Measurements from ENCODE around the gene EPB41L5.
"Not testable (repeated sequence)": the region's sequence is repeated elsewhere in the genome, so short reads cannot be mapped to it uniquely, and the experiment has no call there.

The EPB41L5 gene

DNA sequence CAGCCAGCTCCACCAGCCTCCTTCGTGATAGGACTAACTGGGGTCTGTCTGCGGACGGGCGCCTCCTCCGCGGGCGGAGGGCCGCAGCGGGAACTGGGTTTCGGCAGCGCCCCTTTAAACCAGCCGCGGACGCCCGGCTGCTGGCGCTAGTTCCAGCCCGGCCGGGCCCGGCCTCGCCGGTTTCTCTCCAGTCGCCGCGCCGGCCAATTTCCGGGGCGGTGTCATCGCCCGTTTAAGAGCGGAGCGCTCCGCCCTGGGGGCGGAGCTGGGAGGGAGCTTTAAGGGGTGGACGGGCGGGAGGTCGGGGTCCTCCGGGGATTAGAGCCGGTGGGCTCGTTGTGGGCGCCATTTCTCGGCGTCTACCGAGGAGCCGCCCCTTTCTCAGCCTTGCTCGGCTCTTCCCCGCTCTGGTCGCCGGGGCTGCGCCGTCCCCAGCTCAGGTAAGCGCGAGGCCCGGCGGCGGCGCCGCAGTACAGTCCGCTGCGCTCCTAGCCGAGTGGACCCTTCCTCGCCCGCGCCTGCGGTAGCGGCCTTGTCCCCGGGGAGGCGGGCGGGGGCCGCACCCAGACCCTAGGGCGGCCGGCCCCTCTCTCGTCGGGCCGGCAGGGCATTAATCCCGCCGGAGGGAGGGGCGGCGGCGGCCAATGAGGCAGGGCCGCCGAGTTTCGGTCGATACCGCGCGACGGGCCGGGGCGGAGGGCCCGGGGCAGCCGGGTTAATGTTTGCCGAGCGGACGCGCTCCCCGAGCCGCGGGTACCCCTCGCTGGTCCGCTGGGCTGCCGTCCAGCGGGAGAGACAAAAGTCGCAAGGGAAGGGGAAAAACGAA, at the start of gene EPB41L5:
Gene EPB41L5, plus strand, starts transcription at position 307 of the 826 bp plus-strand sequence. CDS start 6,008 bp downstream, outside the sequence.
- H3K4me3 ChIP-seq (ENCODE audit: low read depth, low read length): peak within 1 kb of the TSS; percentile 71

- H3K4me3 ChIP-seq (ENCODE audit: low read depth, low read length): no peak overlapping the region
Observed at GRCh38 chr2:119981896-119982295, 31.0 kb upstream of the EPB41L5 start.

DNA sequence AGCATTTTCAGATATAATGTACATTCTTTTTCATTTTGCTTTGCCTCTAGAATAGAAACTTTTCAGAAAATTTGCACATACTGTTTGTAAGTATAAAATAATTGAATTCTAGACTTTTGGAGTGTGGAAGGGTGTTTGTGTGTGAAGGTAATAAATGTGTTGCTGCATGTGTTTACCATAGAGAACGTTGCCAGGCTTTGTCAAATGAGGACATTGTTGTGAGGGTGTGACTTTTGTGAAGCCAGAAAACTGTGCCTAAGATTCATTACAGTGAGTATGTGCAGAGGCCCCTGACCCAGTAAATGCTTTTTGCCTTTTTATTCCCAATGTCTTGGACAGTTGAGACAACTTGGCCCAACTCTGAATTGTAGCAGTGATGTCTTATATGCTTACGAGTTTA, 30.4 kb upstream of the EPB41L5 start:
- H3K4me3 ChIP-seq (ENCODE audit: low read depth, low read length): no peak overlapping the region

DNA sequence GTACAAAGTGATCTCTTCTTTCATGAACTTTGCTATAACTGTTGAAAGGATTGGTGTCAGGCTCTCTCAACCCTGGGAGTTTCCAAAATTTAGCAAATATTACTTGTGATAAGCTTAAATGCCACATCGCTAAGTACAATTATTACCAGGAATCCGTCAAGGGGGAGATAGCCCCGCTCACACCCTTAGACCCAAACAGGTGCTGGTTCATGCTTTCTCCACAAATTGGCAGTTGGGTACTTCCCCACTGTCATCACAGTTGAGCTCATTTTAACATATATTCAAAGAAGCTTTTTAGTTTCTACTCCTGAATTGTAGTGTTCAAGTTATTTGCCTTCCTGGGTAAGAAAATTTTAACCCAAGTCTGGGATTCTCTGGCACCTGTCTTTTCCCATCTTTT, 29.8 kb upstream of the EPB41L5 start:
- no peak overlapping the region for H3K4me3 ChIP-seq (ENCODE audit: low read depth, low read length)

- no peak overlapping the region for H3K4me3 ChIP-seq (ENCODE audit: low read depth, low read length)
Observed at GRCh38 chr2:119996148-119996547, 16.7 kb upstream of the EPB41L5 start.

DNA sequence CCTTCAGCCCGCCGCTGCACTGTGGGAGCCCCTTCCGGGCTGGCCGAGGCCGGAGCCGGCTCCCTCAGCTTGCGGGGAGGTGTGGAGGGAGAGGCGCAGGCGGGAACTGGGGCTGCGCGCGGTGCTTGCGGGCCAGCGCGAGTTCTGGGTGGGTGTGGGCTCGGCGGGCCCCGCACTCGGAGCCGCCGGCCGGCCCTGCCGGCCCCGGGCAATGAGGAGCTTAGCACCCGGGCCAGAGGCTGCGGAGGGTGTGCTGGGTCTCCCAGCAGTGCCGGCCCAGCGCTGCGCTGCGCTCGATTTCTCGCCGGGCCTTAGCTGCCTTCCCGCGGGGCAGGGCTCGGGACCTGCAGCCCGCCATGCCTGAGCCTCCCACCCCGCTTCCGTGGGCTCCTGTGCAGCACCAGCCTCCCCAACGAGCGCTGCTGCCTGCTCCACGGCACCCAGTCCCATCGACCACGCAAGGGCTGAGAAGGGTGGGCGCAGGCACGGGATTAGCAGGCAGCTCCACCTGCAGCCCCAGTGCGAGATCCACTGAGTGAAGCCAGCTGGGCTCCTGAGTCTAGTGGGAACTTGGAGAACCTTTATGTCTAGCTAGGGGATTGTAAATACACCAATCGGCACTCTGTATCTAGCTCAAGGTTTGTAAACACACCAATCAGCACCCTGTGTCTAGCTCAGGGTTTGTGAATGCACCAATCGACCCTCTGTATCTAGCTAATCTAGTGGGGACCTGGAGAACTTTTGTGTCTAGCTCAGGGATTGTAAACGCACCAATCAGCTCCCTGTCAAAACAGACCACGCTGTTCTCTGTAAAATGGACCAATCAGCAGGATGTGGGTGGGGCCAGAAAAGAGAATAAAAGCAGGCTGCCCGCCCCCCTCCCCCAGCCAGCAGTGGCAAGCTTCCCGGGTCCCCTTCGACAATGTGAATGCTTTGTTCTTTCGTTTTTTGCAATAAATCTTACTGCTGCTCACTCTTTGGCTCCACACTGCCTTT, 15.7 kb upstream of the EPB41L5 start:
- H3K4me3 ChIP-seq (ENCODE audit: low read depth, low read length): not testable (repeated sequence)

DNA sequence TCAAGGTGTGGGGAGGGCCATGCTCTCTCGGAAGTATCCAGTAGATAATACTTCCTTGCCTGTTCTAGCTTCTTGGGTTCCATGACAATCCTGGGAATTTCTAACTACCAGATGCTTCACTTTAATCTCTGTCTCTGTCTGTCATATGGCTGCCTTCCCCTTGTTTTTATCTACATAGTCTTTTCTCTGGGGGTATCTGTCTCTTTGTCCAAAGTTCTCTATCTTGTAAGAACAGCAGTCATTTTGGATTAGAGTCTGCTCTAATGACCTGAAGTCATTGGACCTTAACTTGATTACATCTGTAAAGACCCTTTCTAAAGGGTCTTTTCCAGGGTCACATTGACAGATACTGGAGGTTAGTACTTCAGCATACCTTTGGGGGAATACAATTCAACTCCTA, 11.4 kb upstream of the EPB41L5 start:
- H3K4me3 ChIP-seq (ENCODE audit: low read depth, low read length): no peak overlapping the region

DNA sequence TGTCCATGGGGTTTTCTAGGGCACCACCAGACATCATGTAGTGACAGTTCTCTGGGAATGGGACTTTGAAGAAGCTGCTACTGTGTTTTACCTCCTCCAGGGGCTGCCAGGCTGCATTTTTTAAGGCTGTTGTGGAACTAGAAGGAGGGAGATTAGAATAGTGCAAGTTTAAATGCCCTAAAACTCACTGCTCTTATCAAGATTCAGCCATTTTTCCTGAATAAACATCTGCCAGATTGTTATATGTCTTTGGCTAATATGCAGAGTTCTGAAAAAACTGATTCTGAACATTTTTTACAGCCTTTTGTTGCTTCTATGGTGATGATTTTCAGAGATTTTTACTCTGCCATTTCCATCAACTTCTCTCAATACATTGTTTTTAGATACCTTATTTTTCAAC, 8.6 kb upstream of the EPB41L5 start:
- no peak overlapping the region for H3K4me3 ChIP-seq (ENCODE audit: low read depth, low read length)

GRCh38 chr2:120005834-120006521, 6.9 kb upstream of the EPB41L5 start:
- no peak overlapping the region for H3K4me3 ChIP-seq (ENCODE audit: low read depth, low read length)

- H3K4me3 ChIP-seq (ENCODE audit: low read depth, low read length): no peak overlapping the region
Observed at GRCh38 chr2:120007851-120008250, 5.0 kb upstream of the EPB41L5 start.

- no peak overlapping the region for H3K4me3 ChIP-seq (ENCODE audit: low read depth, low read length)
Observed at GRCh38 chr2:120012363-120012762, 514 bp upstream of the EPB41L5 start.

DNA sequence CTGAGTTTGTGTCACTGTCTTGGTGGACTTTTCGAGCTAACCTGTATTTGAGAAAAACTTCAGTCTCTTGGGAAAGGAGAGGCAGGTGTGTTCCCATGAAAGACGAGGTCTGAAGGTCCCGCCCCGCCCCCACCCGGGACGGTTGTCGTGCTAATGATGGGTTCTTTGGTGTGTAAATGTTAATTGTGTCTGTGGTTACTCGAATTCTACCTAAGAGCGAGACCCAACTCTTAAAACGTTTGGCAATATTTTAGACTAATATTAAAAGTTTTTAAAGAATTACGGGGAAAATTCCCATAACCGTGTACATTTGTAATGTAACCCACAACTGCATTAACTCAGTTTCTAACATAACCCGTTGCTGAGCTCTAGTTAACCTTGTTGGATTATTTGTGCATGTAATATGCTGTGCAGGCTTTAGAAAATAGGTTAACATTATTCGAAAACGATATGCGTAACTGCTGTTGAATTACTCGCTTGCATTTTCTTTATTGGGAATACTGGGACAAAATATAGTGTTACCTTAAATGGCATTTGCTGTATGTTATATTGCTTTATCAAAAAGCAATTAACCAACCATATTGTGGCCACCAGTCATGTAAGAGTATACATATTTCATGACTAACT, 833 bp downstream of the EPB41L5 start:
- peak overlapping the region; percentile 71 for H3K4me3 ChIP-seq (ENCODE audit: low read depth, low read length)

DNA sequence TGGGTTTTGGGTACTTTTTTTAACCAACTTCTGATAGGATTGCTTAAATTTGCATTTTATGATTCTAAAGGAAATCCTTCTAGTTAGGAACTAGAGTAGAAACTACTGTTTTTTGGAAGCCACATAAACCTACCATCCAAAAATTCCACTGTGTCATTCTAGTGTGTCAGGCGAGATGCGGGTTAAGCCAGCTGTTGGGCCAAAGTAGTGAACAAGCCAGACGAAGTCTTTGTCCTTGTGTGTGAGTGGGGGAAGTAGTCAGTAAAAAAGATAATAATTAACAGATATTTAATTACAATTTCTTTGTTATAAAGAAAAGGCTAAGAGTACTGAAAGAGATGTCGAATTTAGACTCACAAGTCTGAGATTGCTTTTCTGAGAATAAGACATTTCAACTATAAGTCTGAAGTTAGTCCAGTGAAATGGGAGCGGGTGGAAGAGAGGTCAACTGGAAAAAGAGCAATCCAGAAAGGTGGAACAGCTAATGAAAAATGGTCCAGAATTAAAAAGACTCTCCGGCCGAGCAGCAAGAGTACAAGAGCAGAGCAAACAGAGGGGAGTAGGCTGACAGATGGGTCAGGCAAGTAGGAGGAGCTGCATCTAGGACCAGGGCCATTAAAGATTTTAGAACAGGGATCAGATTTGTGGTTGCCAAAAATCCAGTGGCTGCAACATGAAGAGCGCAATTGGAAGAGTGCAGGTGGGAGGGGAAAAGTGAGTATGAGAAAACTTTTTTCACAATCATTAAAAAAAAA, 1.5 kb downstream of the EPB41L5 start:
- H3K4me3 ChIP-seq (ENCODE audit: low read depth, low read length): peak overlapping the region; percentile 71

- no peak overlapping the region for H3K4me3 ChIP-seq (ENCODE audit: low read depth, low read length)
Observed at GRCh38 chr2:120016800-120017199, 3.9 kb downstream of the EPB41L5 start.

DNA sequence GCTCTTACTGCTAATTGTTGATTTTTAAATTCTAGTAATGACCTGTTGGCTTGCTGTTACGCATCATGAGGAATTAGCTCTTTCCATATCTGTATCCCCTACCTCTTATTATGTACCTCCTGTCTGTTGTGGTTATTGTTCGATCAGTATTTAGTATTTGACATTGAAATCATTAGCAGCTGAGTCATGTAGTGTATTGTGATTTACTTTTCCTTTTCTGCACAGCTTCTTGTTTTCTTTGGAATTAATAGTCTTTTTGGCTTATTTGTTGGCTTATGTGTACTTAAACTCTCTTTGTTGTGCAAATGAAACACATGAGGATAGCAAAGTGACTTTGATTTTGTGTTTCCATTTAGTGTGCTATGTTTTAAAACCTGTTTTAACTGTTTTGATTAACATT, 4.3 kb downstream of the EPB41L5 start:
- H3K4me3 ChIP-seq (ENCODE audit: low read depth, low read length): no peak overlapping the region

- no peak overlapping the region for H3K4me3 ChIP-seq (ENCODE audit: low read depth, low read length)
Observed at GRCh38 chr2:120018549-120018948, 5.7 kb downstream of the EPB41L5 start.

DNA sequence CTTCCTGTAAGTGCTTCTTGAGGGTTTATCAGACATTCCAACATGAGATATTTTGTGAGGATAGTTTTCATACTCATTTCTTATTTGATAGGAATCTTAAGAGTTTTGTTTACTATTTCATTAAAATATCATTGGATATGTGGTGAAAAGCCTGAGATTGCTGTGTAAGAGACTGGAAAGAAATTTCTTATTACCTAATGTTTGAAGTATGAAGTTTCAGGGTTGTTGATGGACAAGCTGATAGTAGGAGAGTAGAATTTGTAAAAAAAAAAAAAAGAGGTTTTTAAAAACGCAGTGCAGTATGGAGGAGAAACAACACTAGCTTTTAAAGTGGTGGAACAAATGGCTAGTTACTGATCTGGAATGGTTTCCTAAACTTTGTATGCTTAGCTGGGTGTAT, 7.7 kb downstream of the EPB41L5 start:
- H3K4me3 ChIP-seq (ENCODE audit: low read depth, low read length): no peak overlapping the region

DNA sequence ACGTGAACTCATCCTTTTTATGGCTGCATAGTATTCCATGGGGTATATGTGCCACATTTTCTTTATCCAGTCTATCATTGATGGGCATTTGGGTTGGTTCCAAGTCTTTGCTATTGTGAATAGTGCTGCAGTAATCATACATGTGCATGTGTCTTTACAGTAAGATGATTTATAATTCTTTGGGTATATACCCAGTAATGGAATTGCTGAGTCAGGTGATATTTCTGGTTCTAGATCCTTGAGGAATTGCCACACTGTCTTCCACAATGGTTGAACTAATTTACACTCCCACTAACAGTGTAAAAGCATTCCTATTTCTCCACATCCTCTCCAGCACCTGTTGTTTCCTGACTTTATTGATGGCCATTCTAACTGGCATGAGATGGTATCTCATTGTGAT, 9.6 kb downstream of the EPB41L5 start:
- not testable (repeated sequence) for H3K4me3 ChIP-seq (ENCODE audit: low read depth, low read length)

DNA sequence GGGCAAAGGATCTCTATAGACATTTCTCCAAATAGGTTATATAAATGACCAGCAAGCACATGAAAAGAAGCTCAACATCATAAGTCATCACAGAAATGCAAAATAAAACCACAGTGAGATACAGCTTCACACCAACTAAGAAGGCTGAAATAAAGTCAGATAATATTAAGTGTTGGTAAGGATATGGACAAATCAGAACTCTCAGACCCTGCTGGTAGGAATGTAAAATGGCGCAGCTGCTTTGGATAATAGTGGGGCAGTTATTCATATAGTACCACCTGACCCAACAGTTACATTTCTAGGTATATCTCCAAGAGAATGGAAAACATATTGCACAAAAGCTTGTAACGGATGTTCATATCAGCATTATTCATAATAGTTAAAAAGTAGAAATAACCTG, 14.0 kb downstream of the EPB41L5 start:
- H3K4me3 ChIP-seq (ENCODE audit: low read depth, low read length): no peak overlapping the region

- no peak overlapping the region for H3K4me3 ChIP-seq (ENCODE audit: low read depth, low read length)
Observed at GRCh38 chr2:120028795-120029194, 15.9 kb downstream of the EPB41L5 start.
